PC-9 (cell line): Measurements from ENCODE around the gene POU4F1. TPM values are rescaled to one million over a fixed set of nuclear protein-coding genes. Genes with fewer than 3 reads are reported as not detected.

ENCODE experiments used
- BruUV-seq: library from RNA; stranded (reverse); fragments of 400-500 nt; replicated peaks from 2 replicates; lab custom pipeline; 2021; lab: Mats Ljungman, UMichigan
- CTCF ChIA-PET: fragments of 300-600 bp; sonication (Branson Sonifier 250); formaldehyde crosslinking; loops from one replicate; lab custom pipeline; 2022; ENCODE audit warnings: antibody characterized with exemption; lab: Charles Lee
- POLR2A ChIA-PET: fragments of 300-600 bp; sonication (Branson Sonifier 250); formaldehyde crosslinking; loops from one replicate; lab custom pipeline; 2022; ENCODE audit warnings: antibody characterized with exemption; ENCODE audit not compliant: unreplicated experiment; lab: Charles Lee
- DNase-seq, 2 experiments: peaks; one replicate each; pipeline versions ENCODE4 v3.0.0 to v3.0.0-alpha.2; 2015 to 2022; ENCODE audit warnings: mixed read lengths in 1 of 2
- H2AFZ ChIP-seq: fragments of 200-600 bp; sonication (generic); 2 replicates; pipeline ENCODE4 v1.8.1; 2017; ENCODE audit warnings: antibody characterized with exemption
- H3F3A ChIP-seq: fragments of 200-600 bp; sonication (generic); 2 replicates; pipeline ENCODE4 v1.8.1; 2017; ENCODE audit warnings: antibody characterized with exemption, mild to moderate bottlenecking, low read depth; ENCODE audit not compliant: insufficient read depth
- H3K27ac ChIP-seq: fragments of 200-600 bp; sonication (generic); 2 replicates; pipeline ENCODE4 v1.6.1; 2016; ENCODE audit warnings: mixed run types
- H3K27me3 ChIP-seq: fragments of 200-600 bp; sonication (generic); 2 replicates; pipeline ENCODE4 v1.6.1; 2016; ENCODE audit warnings: low read depth, mixed run types; ENCODE audit not compliant: insufficient read depth
- H3K36me3 ChIP-seq: fragments of 200-600 bp; sonication (generic); 2 replicates; pipeline ENCODE4 v1.6.1; 2016; ENCODE audit warnings: low read depth, mixed run types
- H3K4me1 ChIP-seq: fragments of 200-600 bp; sonication (generic); replicated peaks from 2 replicates; pipeline ENCODE4 v1.6.1; 2016; ENCODE audit warnings: mixed run types; ENCODE audit not compliant: insufficient read depth
- H3K4me2 ChIP-seq: fragments of 200-600 bp; sonication (generic); 2 replicates; pipeline ENCODE4 v1.6.1; 2017; ENCODE audit warnings: mixed run types
- H3K4me3 ChIP-seq: fragments of 200-600 bp; sonication (generic); 2 replicates; pipeline ENCODE4 v1.6.1; 2016; ENCODE audit warnings: mixed run types
- H3K79me2 ChIP-seq: fragments of 200-600 bp; sonication (generic); 2 replicates; pipeline ENCODE4 v1.6.1; 2017; ENCODE audit warnings: low read depth, mixed run types
- H3K9me2 ChIP-seq: fragments of 200-600 bp; sonication (generic); 2 replicates; pipeline ENCODE4 v1.8.1; 2017; ENCODE audit warnings: mild to moderate bottlenecking; ENCODE audit not compliant: insufficient read depth
- H3K9me3 ChIP-seq: fragments of 200-600 bp; sonication (generic); 2 replicates; pipeline ENCODE4 v1.8.1; 2016; ENCODE audit warnings: low read depth; ENCODE audit not compliant: insufficient read depth
- H4K20me1 ChIP-seq: fragments of 200-600 bp; sonication (generic); 2 replicates; pipeline ENCODE4 v1.8.1; 2017; ENCODE audit not compliant: insufficient read depth
- EZH2 ChIP-seq: fragments of 200-600 bp; sonication (generic); IDR thresholded peaks from 2 replicates; pipeline ENCODE4 v1.8.0; 2017; ENCODE audit warnings: antibody characterized with exemption, low read depth
- intact Hi-C: fragments of 100-400 bp; cut with micrococcal nuclease; formaldehyde crosslinking; loops from one replicate; pipeline ENCODE4 v1.10.0; 2022; ENCODE audit not compliant: unreplicated experiment
- total RNA-seq: library from RNA; stranded (reverse); gene quantifications from 2 replicates; pipeline ENCODE4 v1.2.3, GENCODE V29; 2021
- TF ChIP-seq, protein P1 (sequence below): fragments of 200-600 bp; sonication (generic); conservative IDR thresholded peaks from 2 replicates; pipeline ENCODE4 v1.6.1; 2017; ENCODE audit warnings: mixed run types, antibody characterized with exemption, mild to moderate bottlenecking, moderate library complexity

The POU4F1 gene
- total RNA-seq, 1 experiment from 2014 or later, result not detected

GRCh38 chr13:78594456-78594975 is 8.8 kb downstream of the POU4F1 start:
- TF ChIP-seq EZH2, result no peak
- TF ChIP-seq, protein P1, sequence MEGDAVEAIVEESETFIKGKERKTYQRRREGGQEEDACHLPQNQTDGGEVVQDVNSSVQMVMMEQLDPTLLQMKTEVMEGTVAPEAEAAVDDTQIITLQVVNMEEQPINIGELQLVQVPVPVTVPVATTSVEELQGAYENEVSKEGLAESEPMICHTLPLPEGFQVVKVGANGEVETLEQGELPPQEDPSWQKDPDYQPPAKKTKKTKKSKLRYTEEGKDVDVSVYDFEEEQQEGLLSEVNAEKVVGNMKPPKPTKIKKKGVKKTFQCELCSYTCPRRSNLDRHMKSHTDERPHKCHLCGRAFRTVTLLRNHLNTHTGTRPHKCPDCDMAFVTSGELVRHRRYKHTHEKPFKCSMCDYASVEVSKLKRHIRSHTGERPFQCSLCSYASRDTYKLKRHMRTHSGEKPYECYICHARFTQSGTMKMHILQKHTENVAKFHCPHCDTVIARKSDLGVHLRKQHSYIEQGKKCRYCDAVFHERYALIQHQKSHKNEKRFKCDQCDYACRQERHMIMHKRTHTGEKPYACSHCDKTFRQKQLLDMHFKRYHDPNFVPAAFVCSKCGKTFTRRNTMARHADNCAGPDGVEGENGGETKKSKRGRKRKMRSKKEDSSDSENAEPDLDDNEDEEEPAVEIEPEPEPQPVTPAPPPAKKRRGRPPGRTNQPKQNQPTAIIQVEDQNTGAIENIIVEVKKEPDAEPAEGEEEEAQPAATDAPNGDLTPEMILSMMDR, result no peak
- no peak overlapping the region for H3K4me2 ChIP-seq
- no peaks in the 10 kb centered on the region for H3K79me2 ChIP-seq
- intact Hi-C loops, result no loop called here
- H3K4me3 ChIP-seq, result no peak overlapping the region
- CTCF ChIA-PET, result no interaction called here
- no peaks in the 10 kb centered on the region for H3K9me2 ChIP-seq
- H3K27ac ChIP-seq, result no peak overlapping the region
- no peaks in the 10 kb centered on the region for H4K20me1 ChIP-seq
- no peaks in the 10 kb centered on the region for H3K4me1 ChIP-seq
- H3F3A ChIP-seq, result no peaks in the 10 kb centered on the region
- H3K36me3 ChIP-seq, result no peaks in the 10 kb centered on the region
- 0 out of 2 replicates have a peak, but pooled peaks cover 7% of the 10 kb centered on the region for H3K27me3 ChIP-seq
- POLR2A ChIA-PET, result no interaction called here
- no peaks in the 10 kb centered on the region for H3K9me3 ChIP-seq
- H2AFZ ChIP-seq, result no peak overlapping the region
- BruUV-seq, result no TSS peak
- no peak for DNase-seq

- Histone ChIP-seq H2AFZ (no peak overlapping the region), H4K20me1 (no peaks in the 10 kb centered on the region), H3K79me2 (no peaks in the 10 kb centered on the region), H3K4me2 (no peak overlapping the region), H3F3A (no peaks in the 10 kb centered on the region), H3K27me3 (0 out of 2 replicates have a peak, but pooled peaks cover 7% of the 10 kb centered on the region), H3K4me3 (no peak overlapping the region), H3K27ac (no peak overlapping the region), H3K4me1 (no peaks in the 10 kb centered on the region), H3K9me2 (no peaks in the 10 kb centered on the region), H3K36me3 (no peaks in the 10 kb centered on the region), H3K9me3 (no peaks in the 10 kb centered on the region)
- TF ChIP-seq, protein P1, result no peak
- no peak for TF ChIP-seq EZH2
- BruUV-seq, result no TSS peak
- no peak for DNase-seq
- ChIA-PET CTCF (no interaction called here), POLR2A (no interaction called here)
- intact Hi-C loops, result no loop called here
Measured at GRCh38 chr13:78593652-78594455, 9.5 kb downstream of the POU4F1 start.

GRCh38 chr13:78593129-78593528 is 10.2 kb downstream of the POU4F1 start:
- 0 out of 2 replicates have a peak, but pooled peaks cover 7% of the 10 kb centered on the region for H3K27me3 ChIP-seq
- H3K4me3 ChIP-seq, result no peak overlapping the region
- no peaks in the 10 kb centered on the region for H3K36me3 ChIP-seq
- H3K79me2 ChIP-seq, result no peaks in the 10 kb centered on the region
- intact Hi-C loops, result no loop called here
- no peaks in the 10 kb centered on the region for H3F3A ChIP-seq
- POLR2A ChIA-PET, result interaction anchor here (0.7 kb wide), 1 partner anchor 64 kb away, joined by 3 read pairs; no protein-coding TSS in a partner anchor
- BruUV-seq, result no TSS peak
- TF ChIP-seq EZH2, result no peak
- TF ChIP-seq, protein P1, result no peak
- H3K9me3 ChIP-seq, result no peaks in the 10 kb centered on the region
- H3K4me1 ChIP-seq, result no peaks in the 10 kb centered on the region
- DNase-seq, result no peak
- no peaks in the 10 kb centered on the region for H3K9me2 ChIP-seq
- no peaks in the 10 kb centered on the region for H4K20me1 ChIP-seq
- CTCF ChIA-PET, result no interaction called here
- H3K4me2 ChIP-seq, result no peak overlapping the region
- H3K27ac ChIP-seq, result no peak overlapping the region
- no peak overlapping the region for H2AFZ ChIP-seq
